Fibroblast of the conjunctiva (primary cell): ENCODE results near the gene GDPD5.

Experiments
- DNase-seq: peaks from one replicate; pipeline ENCODE4 v3.0.0-alpha.2; 2010; ENCODE audit warnings: low read depth

The GDPD5 gene

GRCh38 chr11:75490221-75491181 is 35.2 kb downstream of the GDPD5 start:
- DNase-seq = no peak

- no peak for DNase-seq
Measured at GRCh38 chr11:75487365-75487764, 38.4 kb downstream of the GDPD5 start.

- no peak for DNase-seq
Measured at GRCh38 chr11:75485742-75486141, 40.0 kb downstream of the GDPD5 start.

GRCh38 chr11:75482931-75483469 is 42.7 kb downstream of the GDPD5 start:
- no peak for DNase-seq

- no peak for DNase-seq
Measured at GRCh38 chr11:75481922-75482606, 43.7 kb downstream of the GDPD5 start.

GRCh38 chr11:75481223-75481921 is 44.4 kb downstream of the GDPD5 start:
- no peak for DNase-seq

GRCh38 chr11:75480185-75481175 is 45.3 kb downstream of the GDPD5 start:
- DNase-seq = no peak

GRCh38 chr11:75479597-75480145 is 46.1 kb downstream of the GDPD5 start:
- DNase-seq = no peak

GRCh38 chr11:75478783-75479596 is 46.8 kb downstream of the GDPD5 start:
- DNase-seq = no peak

GRCh38 chr11:75477614-75477935 is 48.2 kb downstream of the GDPD5 start:
- DNase-seq = no peak

GRCh38 chr11:75476739-75477613 is 48.8 kb downstream of the GDPD5 start:
- no peak for DNase-seq

- peak; percentile 22 for DNase-seq
Measured at GRCh38 chr11:75475767-75476650, 49.7 kb downstream of the GDPD5 start.

- DNase-seq = peak; percentile 10
Measured at GRCh38 chr11:75474878-75475766, 50.6 kb downstream of the GDPD5 start.

- DNase-seq = no peak
Measured at GRCh38 chr11:75474240-75474639, 51.5 kb downstream of the GDPD5 start.

- DNase-seq = no peak
Measured at GRCh38 chr11:75473684-75474083, 52.1 kb downstream of the GDPD5 start.

- DNase-seq = no peak
Measured at GRCh38 chr11:75472081-75472732, 53.5 kb downstream of the GDPD5 start.
